ENCODE results near the gene HAUS8. TPM values are rescaled to one million over a fixed set of nuclear protein-coding genes. Genes with fewer than 3 reads are reported as not detected.
"Not testable (repeated sequence)": the region's sequence is repeated elsewhere in the genome, so short reads cannot be mapped to it uniquely, and the experiment has no call there.

Gene HAUS8
- total RNA-seq, 4 donors from 2014 or later: 6.4 to 9.1 (median 6.8) TPM

GRCh38 chr19:17022738-17023137 lies 52.5 kb downstream of the HAUS8 start:
- H3K9me3 ChIP-seq: no peaks in the 10 kb centered on the region
- H3K4me1 ChIP-seq: peaks cover 5 to 18% of the 10 kb centered on the region in 2 donors
- no peak overlapping the region for H3K4me3 ChIP-seq (replicated peaks in 1 of 3)
- no peaks in the 10 kb centered on the region for H3K27me3 ChIP-seq
- no peak for DNase-seq
- TF ChIP-seq CTCF (IDR thresholded peaks at IDR 0.05) (no peak), POLR2A (IDR thresholded peaks at IDR 0.05) (no peak)
- H3K36me3 ChIP-seq: no peaks in the 10 kb centered on the region
- 82 to 97% methylated on average over 7 of the region's 7 CpGs for WGBS, 2 donors
- intact Hi-C loops (cut with DNase I): no loop called here
- H3K27ac ChIP-seq: no peak overlapping the region

- Histone ChIP-seq H3K36me3 (no peaks in the 10 kb centered on the region), H3K9me3 (no peaks in the 10 kb centered on the region), H3K27ac (peak overlapping the region in 2 of 3 donors; percentile 45 to 49), H3K27me3 (no peaks in the 10 kb centered on the region), H3K4me3 (replicated peaks in 1 of 3) (no peak overlapping the region), H3K4me1 (peaks cover 5 to 13% of the 10 kb centered on the region in 2 donors)
- 91 to 93% methylated on average over 12 of the region's 12 CpGs for WGBS, 2 donors
- no peak for DNase-seq
- TF ChIP-seq POLR2A (IDR thresholded peaks at IDR 0.05) (no peak), CTCF (IDR thresholded peaks at IDR 0.05) (no peak)
- intact Hi-C loops (cut with DNase I): no loop called here
These were observed 53.3 kb downstream of the HAUS8 start for GRCh38 chr19:17021793-17022590.

GRCh38 chr19:17021328-17021727 lies 53.9 kb downstream of the HAUS8 start:
- TF ChIP-seq CTCF (IDR thresholded peaks at IDR 0.05) (no peak), POLR2A (IDR thresholded peaks at IDR 0.05) (no peak)
- intact Hi-C loops (cut with DNase I): no loop called here
- no peaks in the 10 kb centered on the region for H3K9me3 ChIP-seq
- no peaks in the 10 kb centered on the region for H3K36me3 ChIP-seq
- 89% methylated on average over 1 of the region's 1 CpG; no CpG with 5 or more reads in 1 of the 2 donors for WGBS, 2 donors
- DNase-seq: no peak
- H3K27me3 ChIP-seq: no peaks in the 10 kb centered on the region
- H3K4me3 ChIP-seq (replicated peaks in 1 of 3): no peak overlapping the region
- peak overlapping the region in 2 of 3 donors; percentile 45 to 49 for H3K27ac ChIP-seq
- peaks cover 5 to 13% of the 10 kb centered on the region in 2 donors for H3K4me1 ChIP-seq

GRCh38 chr19:17020823-17021222 lies 54.4 kb downstream of the HAUS8 start:
- 71 to 91% methylated on average over 2 of the region's 2 CpGs for WGBS, 2 donors
- Histone ChIP-seq H3K4me1 (peaks cover 5 to 13% of the 10 kb centered on the region in 2 donors), H3K27ac (peak overlapping the region in 2 of 3 donors; percentile 45 to 49), H3K36me3 (no peaks in the 10 kb centered on the region), H3K9me3 (no peaks in the 10 kb centered on the region), H3K4me3 (replicated peaks in 1 of 3) (no peak overlapping the region), H3K27me3 (no peaks in the 10 kb centered on the region)
- TF ChIP-seq CTCF (IDR thresholded peaks at IDR 0.05) (no peak), POLR2A (IDR thresholded peaks at IDR 0.05) (no peak)
- intact Hi-C loops (cut with DNase I): no loop called here
- DNase-seq: no peak

- Histone ChIP-seq H3K9me3 (no peaks in the 10 kb centered on the region), H3K36me3 (no peaks in the 10 kb centered on the region), H3K27me3 (no peaks in the 10 kb centered on the region), H3K27ac (peak overlapping the region in 2 of 3 donors; percentile 2 to 45), H3K4me3 (replicated peaks in 1 of 3) (no peak overlapping the region), H3K4me1 (peaks cover 3 to 13% of the 10 kb centered on the region in 2 donors)
- intact Hi-C loops (cut with DNase I): no loop called here
- TF ChIP-seq CTCF (IDR thresholded peaks at IDR 0.05) (no peak), POLR2A (IDR thresholded peaks at IDR 0.05) (no peak)
- peak in 1 of 2 donors; percentile 9 for DNase-seq
These were observed 54.9 kb downstream of the HAUS8 start for GRCh38 chr19:17020385-17020784.

GRCh38 chr19:17014212-17014861 lies 60.9 kb downstream of the HAUS8 start:
- intact Hi-C loops (cut with DNase I); H3K9me3 ChIP-seq; H3K4me3 ChIP-seq (replicated peaks in 1 of 3); H3K27me3 ChIP-seq; H3K36me3 ChIP-seq; H3K27ac ChIP-seq; H3K4me1 ChIP-seq: not testable (repeated sequence)
- peak in 1 of 2 donors; percentile 35 for DNase-seq
- WGBS, 2 donors: 59 to 63% methylated on average over 9 of the region's 9 CpGs
